Activated naive CD4-positive, alpha-beta T cell treated with anti-CD3 and anti-CD28 coated beads for 36 hours (primary cell): ENCODE measurements around the gene PRDX6. TPM values are rescaled to one million over a fixed set of nuclear protein-coding genes. Genes with fewer than 3 reads are reported as not detected.
"Not testable (repeated sequence)": the region's sequence is repeated elsewhere in the genome, so short reads cannot be mapped to it uniquely, and the experiment has no call there.

Source experiments
- CTCF ChIA-PET: fragments of 350-600 bp; sonication (Branson Sonifier 250); formaldehyde crosslinking; loops from one replicate; lab custom pipeline; 2021; ENCODE audit warnings: antibody characterized with exemption; lab: Charles Lee
- DNase-seq: peaks from one replicate; pipeline ENCODE4 v3.0.0-alpha.2; 2020
- H3K27ac Mint-ChIP-seq: one replicate; pipeline ENCODE4 v1.8.0; 2021; ENCODE audit warnings: mild to moderate bottlenecking, mixed read lengths
- H3K27me3 Mint-ChIP-seq: one replicate; pipeline ENCODE4 v1.8.0; 2021; ENCODE audit warnings: low read depth, mixed read lengths
- H3K36me3 Mint-ChIP-seq: one replicate; pipeline ENCODE4 v1.8.0; 2021; ENCODE audit warnings: low read depth, mixed read lengths
- H3K4me1 Mint-ChIP-seq: one replicate; pipeline ENCODE4 v1.8.0; 2021; ENCODE audit warnings: low read depth, mixed read lengths
- H3K4me3 Mint-ChIP-seq: one replicate; pipeline ENCODE4 v1.8.0; 2021; ENCODE audit warnings: mild to moderate bottlenecking, moderate library complexity, mixed read lengths
- H3K9me3 Mint-ChIP-seq: one replicate; pipeline ENCODE4 v1.8.0; 2021; ENCODE audit warnings: mixed read lengths
- intact Hi-C: fragments of 100-400 bp; cut with micrococcal nuclease; formaldehyde crosslinking; loops from one replicate; pipeline ENCODE4 v1.15.1; 2023
- total RNA-seq, 2 experiments: library from RNA; stranded (reverse); gene quantifications; one replicate each; pipeline ENCODE4 v1.2.3, GENCODE V29; 2021

PRDX6 gene
- total RNA-seq, 2 experiments from 2014 or later = 147 to 150 TPM

DNA sequence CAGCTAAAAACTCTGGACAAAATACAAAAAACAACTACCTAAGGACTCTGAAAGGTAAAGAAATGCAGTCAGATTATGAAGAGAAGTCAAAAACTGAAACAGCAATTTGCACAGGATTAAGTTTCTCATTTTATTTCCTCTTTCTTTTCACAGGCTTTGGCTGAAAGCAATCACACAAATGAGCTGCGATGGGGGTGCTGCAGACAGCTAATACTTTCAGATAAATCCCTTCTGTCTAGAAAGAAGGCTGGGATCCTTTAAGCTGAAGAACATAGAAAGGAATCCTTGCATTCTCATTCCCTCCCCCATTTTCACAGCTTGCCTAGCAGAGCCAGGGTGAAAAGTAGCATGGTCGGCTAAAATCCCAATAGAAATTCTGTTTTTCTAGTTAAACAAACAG is 32.0 kb upstream of the PRDX6 start:
- no peak overlapping the region for H3K4me3 Mint-ChIP-seq
- H3K36me3 Mint-ChIP-seq = peaks cover 31% of the 10 kb centered on the region
- no peak overlapping the region for H3K27ac Mint-ChIP-seq
- peaks cover 14% of the 10 kb centered on the region for H3K9me3 Mint-ChIP-seq
- H3K27me3 Mint-ChIP-seq = no peaks in the 10 kb centered on the region
- intact Hi-C loops = no loop called here
- CTCF ChIA-PET = interaction anchor here (0.7 to 2.7 kb wide), 2 partner anchors 15 to 383 kb away, joined by 4 to 7 read pairs; no protein-coding TSS in a partner anchor
- no peak for DNase-seq
- peaks cover 24% of the 10 kb centered on the region for H3K4me1 Mint-ChIP-seq

DNA sequence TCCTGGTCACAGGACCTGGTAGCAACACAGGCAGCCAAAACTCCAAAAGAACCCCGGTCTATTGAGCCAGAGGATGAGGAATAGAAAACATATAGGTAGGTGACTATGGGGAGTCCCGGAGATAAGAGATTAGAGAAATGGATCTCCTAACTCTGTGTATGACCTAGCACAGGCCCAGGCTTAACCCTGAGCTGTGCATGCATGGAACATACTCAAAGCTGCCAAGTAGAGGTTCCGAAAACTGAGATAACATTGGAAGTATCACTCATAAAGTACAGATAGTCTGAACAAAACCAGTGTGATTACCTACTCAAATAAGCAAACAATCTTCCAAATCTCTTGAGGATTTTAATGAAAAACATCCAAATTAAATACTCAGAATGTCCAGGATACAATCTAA is 31.5 kb upstream of the PRDX6 start:
- DNase-seq = no peak
- Mint-ChIP-seq H3K27me3 (no peaks in the 10 kb centered on the region), H3K4me3 (no peak overlapping the region), H3K9me3 (peaks cover 14% of the 10 kb centered on the region), H3K36me3 (peaks cover 31% of the 10 kb centered on the region), H3K4me1 (peaks cover 24% of the 10 kb centered on the region), H3K27ac (no peak overlapping the region)
- intact Hi-C loops = no loop called here
- CTCF ChIA-PET = interaction anchor here (0.7 to 2.7 kb wide), 2 partner anchors 16 to 383 kb away, joined by 4 to 7 read pairs; no protein-coding TSS in a partner anchor

DNA sequence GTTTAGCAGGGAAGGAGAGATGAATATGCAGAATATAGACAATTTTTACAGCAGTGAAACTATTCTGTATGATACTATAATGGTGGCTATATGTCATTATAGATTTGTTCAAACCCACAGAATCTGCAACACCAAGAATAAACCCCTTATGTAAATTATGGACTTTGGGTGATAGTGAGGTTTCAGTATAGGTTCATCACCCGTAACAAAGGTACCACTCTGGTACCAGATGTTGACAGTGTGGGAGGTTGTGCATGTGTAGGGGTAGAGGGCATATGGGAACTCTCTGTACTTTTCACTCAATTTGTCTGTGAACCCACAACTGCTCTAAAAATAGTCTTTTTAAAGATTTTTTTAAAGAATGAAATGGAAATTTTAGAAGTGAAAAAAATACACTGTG is 29.9 kb upstream of the PRDX6 start:
- Mint-ChIP-seq H3K4me3 (no peak overlapping the region), H3K27me3 (no peaks in the 10 kb centered on the region), H3K36me3 (peaks cover 31% of the 10 kb centered on the region), H3K27ac (no peak overlapping the region), H3K4me1 (peaks cover 23% of the 10 kb centered on the region), H3K9me3 (peaks cover 14% of the 10 kb centered on the region)
- intact Hi-C loops = no loop called here
- CTCF ChIA-PET = no interaction called here
- DNase-seq = no peak

DNA sequence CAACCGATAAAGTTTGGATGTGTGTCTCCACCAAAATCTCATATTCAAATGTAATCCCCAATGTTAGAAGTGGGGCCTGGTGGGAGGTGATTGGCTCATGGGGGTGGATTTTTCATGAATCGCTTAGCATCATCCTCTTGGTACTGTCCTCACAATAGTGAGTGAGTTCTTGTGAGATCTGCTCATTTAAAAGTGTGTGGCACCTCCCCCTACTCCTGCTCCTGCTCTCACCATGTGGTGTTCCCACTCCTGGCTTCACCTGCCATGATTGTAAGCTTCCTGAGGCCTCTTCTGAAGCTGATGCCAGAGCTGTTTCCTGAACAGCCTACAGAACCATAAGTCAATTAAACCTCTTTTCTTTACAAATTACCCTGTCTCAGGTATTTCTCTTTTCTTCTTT is 28.2 kb upstream of the PRDX6 start:
- Mint-ChIP-seq H3K4me1 (peaks cover 20% of the 10 kb centered on the region), H3K27me3 (no peaks in the 10 kb centered on the region), H3K36me3 (peaks cover 31% of the 10 kb centered on the region), H3K4me3 (no peak overlapping the region), H3K9me3 (peaks cover 14% of the 10 kb centered on the region), H3K27ac (no peak overlapping the region)
- DNase-seq = no peak
- CTCF ChIA-PET = no interaction called here
- intact Hi-C loops = no loop called here

DNA sequence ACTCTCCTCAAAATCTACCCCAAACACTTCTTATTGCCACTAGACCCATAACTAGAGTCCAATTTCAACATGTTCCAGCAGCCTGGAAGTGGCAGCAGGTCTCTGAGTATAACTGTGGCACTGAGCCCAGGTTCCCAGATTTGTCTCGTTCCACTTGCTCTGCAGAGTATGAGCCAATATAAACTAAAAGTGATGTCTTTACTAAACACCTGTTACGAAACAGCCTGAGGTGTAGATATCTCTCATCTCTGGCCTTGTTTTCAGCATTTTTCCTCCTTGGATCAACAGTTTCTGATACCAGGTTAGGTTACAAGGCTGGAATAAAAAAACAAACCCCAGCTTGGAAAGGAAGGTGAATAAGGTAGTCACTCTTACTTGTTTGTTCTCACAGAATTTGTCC is 25.2 kb upstream of the PRDX6 start:
- CTCF ChIA-PET = no interaction called here
- peaks cover 1% of the 10 kb centered on the region for H3K9me3 Mint-ChIP-seq
- DNase-seq = no peak
- H3K27me3 Mint-ChIP-seq = no peaks in the 10 kb centered on the region
- H3K36me3 Mint-ChIP-seq = peaks cover 33% of the 10 kb centered on the region
- no peak overlapping the region for H3K27ac Mint-ChIP-seq
- H3K4me1 Mint-ChIP-seq = peaks cover 20% of the 10 kb centered on the region
- intact Hi-C loops = no loop called here
- no peak overlapping the region for H3K4me3 Mint-ChIP-seq

DNA sequence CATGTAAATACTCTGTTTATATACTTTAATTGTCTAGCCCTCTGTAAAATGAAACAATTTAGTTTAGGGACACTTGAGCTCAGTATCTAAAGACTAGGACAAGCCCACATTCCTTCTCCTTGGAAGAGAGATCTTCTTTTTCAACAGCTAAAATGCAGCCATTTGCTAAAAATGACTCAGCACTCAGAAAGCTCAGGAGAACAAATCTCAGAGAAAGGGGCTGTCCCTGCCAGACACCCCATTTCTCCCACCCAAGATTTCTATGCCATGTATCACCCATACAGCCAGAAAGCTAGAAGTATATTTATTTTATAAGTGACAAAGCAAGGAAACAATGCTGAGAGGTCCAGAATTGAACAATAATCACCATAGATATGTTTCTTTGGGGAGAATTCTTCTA is 23.2 kb upstream of the PRDX6 start:
- H3K27ac Mint-ChIP-seq = no peak overlapping the region
- intact Hi-C loops = no loop called here
- peaks cover 27% of the 10 kb centered on the region for H3K36me3 Mint-ChIP-seq
- H3K27me3 Mint-ChIP-seq = no peaks in the 10 kb centered on the region
- CTCF ChIA-PET = no interaction called here
- no peak overlapping the region for H3K4me3 Mint-ChIP-seq
- H3K9me3 Mint-ChIP-seq = no peaks in the 10 kb centered on the region
- DNase-seq = no peak
- peaks cover 20% of the 10 kb centered on the region for H3K4me1 Mint-ChIP-seq

DNA sequence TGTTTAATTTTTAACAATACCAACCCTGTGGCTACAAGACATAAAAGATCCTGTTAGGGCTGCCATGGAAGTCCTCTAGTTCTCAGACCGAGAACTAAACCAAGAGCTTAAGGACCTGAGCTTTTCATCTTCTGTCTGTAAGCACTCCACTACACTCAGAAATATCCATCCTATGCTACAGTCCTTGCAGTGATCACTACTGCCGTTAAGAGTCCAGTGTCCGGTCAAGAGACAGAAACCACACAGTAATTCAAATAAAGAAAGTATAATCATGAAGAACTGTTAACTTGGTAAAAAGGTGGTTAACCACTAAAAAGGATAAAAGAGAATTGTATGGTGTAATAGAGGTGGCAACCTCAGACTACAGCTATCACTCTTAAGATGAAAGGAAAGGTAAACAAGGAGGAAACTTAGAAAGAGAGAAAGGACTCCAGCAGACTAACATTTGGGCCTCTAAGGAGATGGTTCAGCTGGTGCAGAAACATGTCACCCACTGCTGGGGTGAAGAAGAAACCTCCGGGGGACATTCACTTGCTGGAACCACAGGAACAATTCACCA is 22.1 kb upstream of the PRDX6 start:
- CTCF ChIA-PET = no interaction called here
- H3K27me3 Mint-ChIP-seq = no peaks in the 10 kb centered on the region
- H3K36me3 Mint-ChIP-seq = peaks cover 22% of the 10 kb centered on the region
- no peak for DNase-seq
- H3K9me3 Mint-ChIP-seq = no peaks in the 10 kb centered on the region
- intact Hi-C loops = no loop called here
- no peak overlapping the region for H3K4me3 Mint-ChIP-seq
- H3K4me1 Mint-ChIP-seq = peaks cover 25% of the 10 kb centered on the region
- H3K27ac Mint-ChIP-seq = no peak overlapping the region

DNA sequence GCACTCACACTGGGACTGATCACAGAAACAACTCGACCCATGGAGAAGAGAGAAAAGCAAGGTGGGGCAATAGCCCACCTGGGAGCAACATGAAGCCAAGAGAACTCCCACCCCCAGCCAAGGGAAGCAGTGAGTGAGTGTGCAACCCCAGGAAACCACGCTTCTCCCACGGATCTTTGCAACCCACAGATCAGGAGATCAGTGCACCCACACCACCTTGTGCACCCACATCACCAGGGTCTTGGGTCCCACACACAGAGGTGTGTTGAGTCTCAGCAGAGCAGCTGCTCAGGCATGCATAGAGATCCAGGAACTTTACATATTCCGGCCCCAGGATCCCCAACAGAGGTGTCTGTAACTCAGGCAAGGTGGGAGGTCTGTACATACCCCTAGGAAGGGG is 17.2 kb upstream of the PRDX6 start:
- CTCF ChIA-PET = no interaction called here
- H3K4me3 Mint-ChIP-seq = no peak overlapping the region
- peaks cover 45% of the 10 kb centered on the region for H3K36me3 Mint-ChIP-seq
- H3K4me1 Mint-ChIP-seq = peaks cover 17% of the 10 kb centered on the region
- no peak overlapping the region for H3K27ac Mint-ChIP-seq
- intact Hi-C loops = no loop called here
- no peaks in the 10 kb centered on the region for H3K27me3 Mint-ChIP-seq
- peaks cover 15% of the 10 kb centered on the region for H3K9me3 Mint-ChIP-seq
- no peak for DNase-seq

DNA sequence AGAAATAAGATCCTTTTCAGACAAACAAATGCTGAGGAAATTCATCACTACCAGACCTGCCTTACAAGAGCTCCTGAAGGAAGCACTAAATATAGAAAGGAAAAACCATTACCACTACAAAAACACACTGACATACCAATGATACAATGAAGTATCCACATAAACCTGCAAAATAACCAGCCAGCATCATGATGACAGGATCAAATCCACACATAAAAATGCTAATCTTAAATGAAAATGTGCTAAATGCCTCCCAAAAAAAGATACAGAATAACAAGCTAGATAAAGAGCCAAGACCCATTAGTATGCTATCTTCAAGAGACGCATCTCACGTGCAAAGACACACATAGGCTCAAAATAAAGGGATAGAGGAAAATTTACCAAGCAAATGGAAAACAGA is 14.5 kb upstream of the PRDX6 start:
- H3K27ac Mint-ChIP-seq, H3K4me3 Mint-ChIP-seq, H3K27me3 Mint-ChIP-seq, DNase-seq, H3K4me1 Mint-ChIP-seq, CTCF ChIA-PET, intact Hi-C loops: not testable (repeated sequence)
- Mint-ChIP-seq H3K36me3 (peaks cover 44% of the 10 kb centered on the region), H3K9me3 (peaks cover 23% of the 10 kb centered on the region)

DNA sequence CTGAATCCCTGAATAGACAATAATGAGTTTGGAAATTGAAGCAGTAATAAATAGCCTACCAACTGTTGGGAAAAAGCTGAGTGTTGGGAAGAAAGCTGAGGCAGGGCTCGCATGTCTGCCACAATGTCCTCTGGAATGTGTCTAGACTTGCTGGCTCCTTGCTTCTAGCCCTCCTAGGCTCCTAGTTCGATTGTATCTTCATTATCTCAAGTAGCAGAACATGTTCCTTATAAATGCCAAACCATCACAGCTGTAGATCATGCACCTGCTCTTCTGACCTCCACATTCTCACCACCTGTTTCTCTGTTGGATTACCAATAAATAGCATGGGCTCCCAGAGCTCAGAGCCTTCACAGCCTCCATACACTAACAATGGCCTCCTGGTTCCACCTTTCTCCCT is 12.9 kb upstream of the PRDX6 start:
- H3K27ac Mint-ChIP-seq, H3K27me3 Mint-ChIP-seq, intact Hi-C loops, DNase-seq, H3K4me3 Mint-ChIP-seq, H3K4me1 Mint-ChIP-seq: not testable (repeated sequence)
- CTCF ChIA-PET = interaction anchor here (0.7 kb wide), 1 partner anchor 64 kb away, joined by 3 read pairs; no protein-coding TSS in a partner anchor
- Mint-ChIP-seq H3K36me3 (peaks cover 49% of the 10 kb centered on the region), H3K9me3 (peaks cover 23% of the 10 kb centered on the region)

DNA sequence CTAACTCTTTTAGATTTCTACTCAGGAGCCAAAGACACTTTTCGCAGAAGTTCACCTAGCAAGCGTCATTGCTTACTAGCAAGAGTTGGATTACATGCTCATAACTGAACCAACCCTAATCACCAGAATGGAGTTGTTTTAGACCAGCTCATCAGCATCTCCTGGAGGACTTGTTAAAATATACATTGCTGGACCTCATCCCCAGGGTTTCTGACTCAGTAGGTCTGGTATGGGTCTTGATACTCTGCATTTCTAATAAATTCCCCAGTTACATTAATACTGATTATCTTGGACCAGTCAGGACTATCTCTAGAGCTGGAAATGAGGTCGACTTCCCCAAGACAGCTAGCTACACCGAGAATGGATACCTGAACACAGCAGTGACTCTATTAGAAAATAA is 9.7 kb upstream of the PRDX6 start:
- intact Hi-C loops = no loop called here
- H3K9me3 Mint-ChIP-seq = peaks cover 50% of the 10 kb centered on the region
- no peaks in the 10 kb centered on the region for H3K27me3 Mint-ChIP-seq
- H3K36me3 Mint-ChIP-seq = peaks cover 62% of the 10 kb centered on the region
- DNase-seq = no peak
- no peak overlapping the region for H3K27ac Mint-ChIP-seq
- CTCF ChIA-PET = interaction anchor here (0.6 to 1.1 kb wide), 2 partner anchors 37 to 1655 kb away, joined by 3 read pairs; no protein-coding TSS in a partner anchor
- H3K4me3 Mint-ChIP-seq = no peak overlapping the region
- peaks cover 3% of the 10 kb centered on the region for H3K4me1 Mint-ChIP-seq

DNA sequence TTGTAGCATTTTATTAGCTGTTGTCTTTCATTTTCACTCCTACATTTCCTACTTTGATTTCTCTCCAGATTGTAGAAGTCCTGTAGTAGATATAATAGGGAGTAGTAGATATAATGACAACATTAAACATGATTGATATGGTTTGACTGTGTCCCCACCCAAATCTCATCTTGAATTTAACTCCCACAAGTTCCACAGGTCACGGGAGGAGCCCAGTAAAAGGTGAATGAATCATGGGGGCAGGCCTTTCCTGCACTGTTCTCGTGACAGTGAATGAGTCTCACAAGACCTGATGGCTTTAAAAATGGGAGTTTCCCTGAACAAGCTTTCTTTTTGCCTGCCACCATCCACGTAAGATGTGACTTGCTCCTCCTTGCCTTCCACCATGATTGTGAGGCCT is 7.5 kb upstream of the PRDX6 start:
- no peak overlapping the region for H3K4me3 Mint-ChIP-seq
- H3K27me3 Mint-ChIP-seq = no peaks in the 10 kb centered on the region
- H3K4me1 Mint-ChIP-seq = peaks cover 18% of the 10 kb centered on the region
- intact Hi-C loops = loop anchor here (10.0 kb wide), 1 partner anchor 1555 kb away; the partner anchor contains the start of gene MRPS14
- H3K27ac Mint-ChIP-seq = no peak overlapping the region
- peaks cover 35% of the 10 kb centered on the region for H3K9me3 Mint-ChIP-seq
- DNase-seq = no peak
- peaks cover 49% of the 10 kb centered on the region for H3K36me3 Mint-ChIP-seq
- CTCF ChIA-PET = interaction anchor here (0.6 to 1.2 kb wide), 2 partner anchors 9 to 55 kb away, joined by 3 read pairs; no protein-coding TSS in a partner anchor

DNA sequence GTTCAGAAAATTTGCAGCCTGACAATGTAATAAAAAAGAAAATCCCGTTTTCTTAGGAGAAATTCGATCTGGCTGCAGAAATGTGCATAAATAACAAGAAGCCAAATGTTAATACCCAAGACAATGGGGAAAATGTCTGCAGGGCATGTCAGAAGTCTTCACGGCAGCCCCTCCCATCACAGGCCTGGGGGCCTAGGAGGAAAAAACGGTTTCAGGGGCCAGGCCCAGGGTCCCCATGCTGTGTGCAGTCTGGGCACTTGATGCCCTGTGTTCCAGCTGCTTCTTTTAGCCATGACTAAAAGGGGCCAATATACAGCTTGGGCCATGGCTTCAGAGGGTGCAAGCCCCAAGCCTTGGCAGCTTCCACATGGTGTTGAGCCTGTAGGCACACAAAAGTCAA is 6.5 kb upstream of the PRDX6 start:
- Mint-ChIP-seq H3K9me3 (peaks cover 35% of the 10 kb centered on the region), H3K27ac (no peak overlapping the region), H3K4me3 (no peak overlapping the region), H3K4me1 (peaks cover 23% of the 10 kb centered on the region), H3K27me3 (no peaks in the 10 kb centered on the region), H3K36me3 (peaks cover 46% of the 10 kb centered on the region)
- no peak for DNase-seq
- intact Hi-C loops = loop anchor here (10.0 kb wide), 1 partner anchor 1554 kb away; the partner anchor contains the start of gene MRPS14
- CTCF ChIA-PET = no interaction called here
